SU-DHL-6 (cell line): ENCODE measurements around the gene TEK.

Experiments
- H2AFZ ChIP-seq: fragments of 200-600 bp; sonication (generic); 2 replicates; pipeline ENCODE4 v1.6.1; 2014; ENCODE audit warnings: low read depth, mild to moderate bottlenecking, moderate library complexity, mixed read lengths, antibody characterized with exemption, low read length; ENCODE audit not compliant: severe bottlenecking
- H3F3A ChIP-seq: fragments of 200-600 bp; shearing (Covaris generic); 2 replicates; pipeline ENCODE4 v1.6.0; 2016; ENCODE audit warnings: antibody characterized with exemption, mild to moderate bottlenecking; ENCODE audit not compliant: insufficient read depth
- H3K27ac ChIP-seq: fragments of 200-600 bp; sonication (generic); 2 replicates; pipeline ENCODE4 v1.5.1; 2016; ENCODE audit warnings: low read depth, mild to moderate bottlenecking, low read length, moderate library complexity, mixed read lengths
- H3K27me3 ChIP-seq: fragments of 200-600 bp; sonication (generic), shearing (Covaris generic); 2 replicates; pipeline ENCODE4 v1.6.0; 2014; ENCODE audit warnings: mild to moderate bottlenecking, low read length
- H3K36me3 ChIP-seq: fragments of 200-600 bp; sonication (generic); 2 replicates; pipeline ENCODE4 v1.6.1; 2014; ENCODE audit warnings: mild to moderate bottlenecking, low read length, mixed read lengths
- H3K4me2 ChIP-seq: fragments of 300-600, 200-600 bp; shearing (Covaris generic), sonication (generic); 2 replicates; pipeline ENCODE4 v1.6.0; 2014; ENCODE audit warnings: low read length, low read depth, mild to moderate bottlenecking; ENCODE audit not compliant: poor library complexity, severe bottlenecking
- H3K4me3 ChIP-seq: fragments of 200-600 bp; sonication (generic); 2 replicates; pipeline ENCODE4 v1.5.1; 2014; ENCODE audit warnings: antibody characterized with exemption, low read length, mild to moderate bottlenecking, mixed read lengths; ENCODE audit not compliant: insufficient read depth, poor library complexity, severe bottlenecking
- H3K79me2 ChIP-seq: fragments of 200-600 bp; sonication (generic); 2 replicates; pipeline ENCODE4 v1.6.1; 2014; ENCODE audit warnings: mild to moderate bottlenecking, low read length, moderate library complexity; ENCODE audit not compliant: insufficient read depth
- H3K9ac ChIP-seq: fragments of 200-600 bp; sonication (generic); 2 replicates; pipeline ENCODE4 v1.7.0; 2014; ENCODE audit warnings: mild to moderate bottlenecking, low read length
- H3K9me2 ChIP-seq: fragments of 200-600 bp; sonication (generic); replicated peaks from 2 replicates; pipeline ENCODE4 v1.6.1; 2014; ENCODE audit warnings: low read length; ENCODE audit not compliant: insufficient read depth
- H3K9me3 ChIP-seq: fragments of 200-600 bp; sonication (generic); 2 replicates; pipeline ENCODE4 v1.6.1; 2014; ENCODE audit warnings: low read length, mixed read lengths; ENCODE audit not compliant: insufficient read depth
- H4K20me1 ChIP-seq: fragments of 200-600 bp; sonication (generic); 2 replicates; pipeline ENCODE4 v1.6.1; 2014; ENCODE audit warnings: low read depth, mild to moderate bottlenecking, antibody characterized with exemption, low read length, moderate library complexity, mixed read lengths
- EZH2phosphoT487 ChIP-seq: fragments of 200-600 bp; sonication (generic), shearing (Covaris generic); conservative IDR thresholded peaks from 2 replicates; pipeline ENCODE4 v1.6.1; 2018; ENCODE audit warnings: mild to moderate bottlenecking, antibody characterized with exemption, low read length, moderate library complexity, mixed read lengths
- TF ChIP-seq, protein P1 (sequence below): fragments of 200-600 bp; sonication (generic); IDR thresholded peaks from one replicate; pipeline ENCODE4 v1.5.1; 2017; ENCODE audit warnings: antibody characterized with exemption, mild to moderate bottlenecking, low read length, moderate library complexity; ENCODE audit not compliant: insufficient read depth, poor library complexity, severe bottlenecking

TEK gene

DNA sequence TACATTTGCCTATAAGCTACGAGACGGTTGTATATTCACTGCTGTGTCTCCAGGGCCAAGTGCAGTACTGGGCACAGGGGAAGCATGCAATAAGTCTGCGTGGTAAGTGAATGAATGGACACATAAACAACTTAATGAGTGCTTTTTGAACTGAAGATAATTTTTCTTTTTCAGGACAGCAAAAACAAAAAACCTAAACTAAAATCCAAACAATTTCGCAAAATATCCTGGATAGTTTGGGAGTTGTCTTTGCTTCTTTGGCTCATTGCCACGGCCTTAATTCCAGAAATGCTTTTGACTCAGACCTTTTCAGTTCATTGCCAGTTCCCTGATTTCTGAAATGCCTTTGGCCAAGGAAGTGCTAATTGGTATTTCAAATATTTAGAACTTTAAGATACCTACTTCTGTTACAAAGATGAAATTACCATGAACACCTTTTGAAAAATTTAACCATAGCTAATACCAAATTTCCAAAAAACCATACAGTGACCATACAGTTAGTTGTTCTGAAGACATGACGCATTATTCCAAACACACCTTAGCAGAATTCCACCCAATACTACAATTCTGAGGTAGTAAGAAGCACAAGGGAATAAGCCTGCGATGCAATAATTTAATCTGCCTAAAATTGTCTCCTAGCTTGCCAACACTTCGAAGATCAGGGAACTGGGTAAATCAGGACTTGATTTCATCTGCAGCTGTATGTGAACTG is 42.8 kb downstream of the TEK start:
- no peaks in the 10 kb centered on the region for H3K27me3 ChIP-seq
- H3F3A ChIP-seq: no peaks in the 10 kb centered on the region
- H3K4me3 ChIP-seq: no peak overlapping the region
- no peaks in the 10 kb centered on the region for H3K36me3 ChIP-seq
- H3K4me2 ChIP-seq: no peak overlapping the region
- no peak overlapping the region for H3K9ac ChIP-seq
- TF ChIP-seq, protein P1, sequence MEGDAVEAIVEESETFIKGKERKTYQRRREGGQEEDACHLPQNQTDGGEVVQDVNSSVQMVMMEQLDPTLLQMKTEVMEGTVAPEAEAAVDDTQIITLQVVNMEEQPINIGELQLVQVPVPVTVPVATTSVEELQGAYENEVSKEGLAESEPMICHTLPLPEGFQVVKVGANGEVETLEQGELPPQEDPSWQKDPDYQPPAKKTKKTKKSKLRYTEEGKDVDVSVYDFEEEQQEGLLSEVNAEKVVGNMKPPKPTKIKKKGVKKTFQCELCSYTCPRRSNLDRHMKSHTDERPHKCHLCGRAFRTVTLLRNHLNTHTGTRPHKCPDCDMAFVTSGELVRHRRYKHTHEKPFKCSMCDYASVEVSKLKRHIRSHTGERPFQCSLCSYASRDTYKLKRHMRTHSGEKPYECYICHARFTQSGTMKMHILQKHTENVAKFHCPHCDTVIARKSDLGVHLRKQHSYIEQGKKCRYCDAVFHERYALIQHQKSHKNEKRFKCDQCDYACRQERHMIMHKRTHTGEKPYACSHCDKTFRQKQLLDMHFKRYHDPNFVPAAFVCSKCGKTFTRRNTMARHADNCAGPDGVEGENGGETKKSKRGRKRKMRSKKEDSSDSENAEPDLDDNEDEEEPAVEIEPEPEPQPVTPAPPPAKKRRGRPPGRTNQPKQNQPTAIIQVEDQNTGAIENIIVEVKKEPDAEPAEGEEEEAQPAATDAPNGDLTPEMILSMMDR: no peak
- no peaks in the 10 kb centered on the region for H3K9me2 ChIP-seq
- H3K79me2 ChIP-seq: no peaks in the 10 kb centered on the region
- no peak overlapping the region for H3K27ac ChIP-seq
- H3K9me3 ChIP-seq: no peaks in the 10 kb centered on the region
- H2AFZ ChIP-seq: no peak overlapping the region
- no peaks in the 10 kb centered on the region for H4K20me1 ChIP-seq

DNA sequence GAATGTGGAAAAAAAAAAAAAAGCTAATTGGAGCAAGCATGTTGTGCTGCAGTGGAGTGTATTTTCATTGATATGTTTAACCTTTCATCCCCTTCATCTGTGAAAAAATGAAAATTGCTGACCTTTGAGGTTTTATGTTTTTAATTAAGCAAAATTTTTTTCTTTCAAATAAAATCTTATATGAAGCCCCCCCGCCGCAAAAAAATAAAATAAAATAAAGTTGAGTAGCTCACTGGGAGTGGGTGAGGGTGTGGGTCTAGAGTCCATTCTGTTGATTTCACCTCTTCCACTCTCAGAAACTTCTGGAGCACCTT is 43.3 kb downstream of the TEK start:
- H2AFZ ChIP-seq: no peak overlapping the region

DNA sequence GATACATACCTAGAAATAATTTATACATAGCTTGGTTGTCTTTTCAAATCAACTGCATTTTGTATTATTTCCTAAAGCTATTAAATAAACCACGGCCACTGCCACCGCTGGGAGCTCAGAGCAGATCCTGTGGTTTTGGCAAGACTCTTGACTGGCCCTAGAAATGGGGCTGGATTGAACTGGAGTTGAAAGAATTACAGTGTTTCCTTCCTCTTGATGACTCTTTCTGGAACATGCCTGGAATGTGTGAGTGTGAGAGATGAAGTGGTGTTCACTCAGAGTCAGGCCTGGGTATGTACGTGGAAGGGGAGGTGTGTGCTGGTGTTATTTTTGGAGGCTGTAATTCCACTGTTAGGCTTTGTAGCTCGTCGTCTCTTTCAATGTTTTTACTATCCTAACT is 45.9 kb downstream of the TEK start:
- Histone ChIP-seq H3K79me2 (no peaks in the 10 kb centered on the region), H3K9me2 (no peaks in the 10 kb centered on the region), H3K9ac (no peak overlapping the region), H3K9me3 (no peaks in the 10 kb centered on the region), H3K27me3 (no peaks in the 10 kb centered on the region), H3K36me3 (no peaks in the 10 kb centered on the region), H4K20me1 (no peaks in the 10 kb centered on the region), H3K4me2 (no peak overlapping the region), H3K4me3 (no peak overlapping the region), H3K27ac (no peak overlapping the region), H2AFZ (no peak overlapping the region), H3F3A (no peaks in the 10 kb centered on the region)
- TF ChIP-seq EZH2phosphoT487: no peak
- TF ChIP-seq, protein P1: no peak

More for the DNA sequence above, 43.3 kb downstream of the TEK start:
- H3K9me2 ChIP-seq: no peaks in the 10 kb centered on the region
- H3K4me2 ChIP-seq: no peak overlapping the region
- H3K9me3 ChIP-seq: no peaks in the 10 kb centered on the region
- H3K27ac ChIP-seq: no peak overlapping the region
- no peaks in the 10 kb centered on the region for H3F3A ChIP-seq
- H3K9ac ChIP-seq: no peak overlapping the region
- H4K20me1 ChIP-seq: no peaks in the 10 kb centered on the region
- no peaks in the 10 kb centered on the region for H3K27me3 ChIP-seq
- H3K36me3 ChIP-seq: no peaks in the 10 kb centered on the region
- no peaks in the 10 kb centered on the region for H3K79me2 ChIP-seq
- TF ChIP-seq, protein P1: no peak
- TF ChIP-seq EZH2phosphoT487: no peak
- no peak overlapping the region for H3K4me3 ChIP-seq
